Dermis microvascular lymphatic vessel endothelial cell (primary cell): ENCODE measurements around the gene RAC3. TPM values are rescaled to one million over a fixed set of nuclear protein-coding genes. Genes with fewer than 3 reads are reported as not detected.

Source experiments
- DNase-seq, 2 donors: peaks; one replicate each; pipeline versions ENCODE4 v3.0.0 to v3.0.0-alpha.2; 2010; ENCODE audit warnings: low read depth in 2 of 2
- total RNA-seq: library from RNA; depleted of rRNA; stranded (reverse); fragments of >200 nt; gene quantifications from 2 replicates; pipeline ENCODE4 v1.2.1, GENCODE V29; 2014

The RAC3 gene
- total RNA-seq, 1 donor from 2014 or later = 14.5 TPM

GRCh38 chr17:82012261-82012639 lies 19.2 kb upstream of the RAC3 start:
- no peak for DNase-seq

DNA sequence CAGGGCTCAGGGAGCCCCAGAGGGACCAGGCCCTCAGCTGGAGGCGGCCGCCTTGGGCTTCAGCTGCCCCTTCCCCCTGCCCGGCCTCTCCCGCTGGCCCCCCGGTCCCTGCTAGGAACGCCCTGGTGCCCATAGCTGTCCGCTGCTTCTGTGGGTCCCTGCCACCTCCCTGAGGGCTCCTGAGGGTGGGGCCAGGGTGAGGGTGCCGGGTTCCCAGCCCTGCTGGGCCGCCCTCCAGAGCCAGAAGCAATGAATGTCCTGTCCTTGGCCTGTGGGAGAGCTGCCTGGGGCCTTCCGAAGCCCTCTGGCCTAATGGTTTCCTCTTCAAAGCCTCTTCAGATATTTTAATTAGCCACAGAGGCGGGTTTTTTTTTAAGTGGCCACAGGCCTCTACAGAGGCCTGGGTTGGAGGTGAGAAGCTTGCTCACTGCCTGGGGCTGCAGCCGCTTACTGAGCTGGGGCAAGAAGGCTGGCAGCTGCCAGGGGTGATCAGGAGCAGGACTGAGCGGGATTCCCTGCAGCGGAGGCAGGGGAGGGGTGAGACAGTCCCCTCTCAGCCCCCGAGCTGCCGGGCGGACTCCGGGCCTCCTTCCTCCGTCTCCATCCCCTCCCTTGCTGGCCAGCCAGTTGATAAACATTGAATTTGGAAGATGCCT lies 18.7 kb upstream of the RAC3 start:
- no peak for DNase-seq

- no peak for DNase-seq
These were observed 18.1 kb upstream of the RAC3 start for GRCh38 chr17:82013341-82013740.

GRCh38 chr17:82013772-82014321 lies 17.6 kb upstream of the RAC3 start:
- DNase-seq = no peak

- no peak for DNase-seq
These were observed 17.0 kb upstream of the RAC3 start for GRCh38 chr17:82014432-82014831.

- no peak for DNase-seq
These were observed 16.5 kb upstream of the RAC3 start for GRCh38 chr17:82014971-82015310.

DNA sequence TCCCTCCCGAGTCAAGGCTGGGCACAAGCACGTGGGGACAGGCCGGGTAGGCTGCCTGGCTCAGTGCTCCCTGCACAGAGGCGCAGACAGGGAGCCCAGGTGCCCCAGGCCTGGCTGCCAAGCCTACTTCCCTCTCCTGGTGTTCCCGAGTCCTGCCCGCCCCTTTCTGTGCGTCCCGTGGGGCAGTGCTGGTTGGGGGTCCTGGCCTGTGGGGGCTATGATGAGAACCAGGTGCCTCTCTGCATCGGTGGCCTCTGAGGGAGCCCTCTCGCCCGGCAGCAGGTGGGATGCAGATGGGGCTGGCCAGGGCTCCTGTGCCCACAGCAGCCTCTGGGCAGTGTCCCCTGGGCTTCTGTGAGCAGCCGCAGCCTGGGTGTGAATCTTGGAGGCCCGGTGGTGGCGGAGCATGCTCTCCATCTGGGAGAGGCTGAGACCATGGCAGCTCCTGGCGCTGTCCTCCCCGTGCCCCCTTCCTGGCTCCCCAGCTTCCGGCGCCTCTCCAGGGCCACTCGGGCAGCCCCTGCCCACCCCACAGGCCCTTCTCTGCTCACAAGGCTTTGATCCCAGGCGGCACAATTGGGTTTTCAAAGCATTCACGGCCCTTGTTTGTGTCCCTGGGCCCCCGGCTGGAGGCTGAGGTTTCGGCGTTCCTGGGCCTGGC lies 16.0 kb upstream of the RAC3 start:
- no peak for DNase-seq

DNA sequence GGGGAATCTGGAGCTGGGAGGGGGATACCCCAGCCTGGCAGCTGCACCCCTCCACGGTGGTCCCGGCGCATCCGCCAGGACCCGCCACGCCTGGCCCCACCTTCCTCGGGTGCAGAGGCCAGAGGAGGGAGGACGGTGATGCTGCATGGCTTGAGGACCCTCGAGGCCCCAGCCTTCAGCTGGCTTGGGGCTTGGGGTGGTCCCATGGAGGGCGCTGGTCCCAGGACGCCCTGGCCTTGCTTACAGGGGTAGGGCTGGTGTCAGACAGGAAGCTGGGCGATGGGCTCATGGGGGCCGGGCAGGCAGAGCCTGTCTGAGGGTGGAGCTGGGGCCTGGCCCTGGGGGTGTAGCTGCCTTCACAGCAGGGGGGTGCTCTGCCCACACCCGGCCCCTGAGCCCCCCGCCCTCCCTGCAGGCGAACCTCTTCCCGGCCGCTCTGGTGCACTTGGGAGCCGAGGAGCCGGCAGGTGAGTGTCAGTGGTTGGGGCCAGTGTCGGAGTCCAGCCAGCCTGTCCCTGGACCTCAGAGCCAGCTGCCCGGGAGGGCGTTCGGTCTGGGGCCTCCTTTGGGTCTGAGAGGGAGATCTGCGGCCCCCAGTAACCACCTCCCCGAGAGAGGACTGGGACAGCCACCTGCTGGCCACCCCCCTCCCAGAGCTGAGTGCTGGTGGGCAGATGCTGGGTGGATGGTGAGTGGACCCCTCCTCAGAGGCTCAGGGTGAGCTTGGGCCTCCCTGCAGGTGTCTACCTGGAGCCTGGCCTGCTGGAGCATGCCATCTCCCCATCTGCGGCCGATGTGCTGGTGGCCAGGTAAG lies 15.2 kb upstream of the RAC3 start:
- no peak for DNase-seq

DNA sequence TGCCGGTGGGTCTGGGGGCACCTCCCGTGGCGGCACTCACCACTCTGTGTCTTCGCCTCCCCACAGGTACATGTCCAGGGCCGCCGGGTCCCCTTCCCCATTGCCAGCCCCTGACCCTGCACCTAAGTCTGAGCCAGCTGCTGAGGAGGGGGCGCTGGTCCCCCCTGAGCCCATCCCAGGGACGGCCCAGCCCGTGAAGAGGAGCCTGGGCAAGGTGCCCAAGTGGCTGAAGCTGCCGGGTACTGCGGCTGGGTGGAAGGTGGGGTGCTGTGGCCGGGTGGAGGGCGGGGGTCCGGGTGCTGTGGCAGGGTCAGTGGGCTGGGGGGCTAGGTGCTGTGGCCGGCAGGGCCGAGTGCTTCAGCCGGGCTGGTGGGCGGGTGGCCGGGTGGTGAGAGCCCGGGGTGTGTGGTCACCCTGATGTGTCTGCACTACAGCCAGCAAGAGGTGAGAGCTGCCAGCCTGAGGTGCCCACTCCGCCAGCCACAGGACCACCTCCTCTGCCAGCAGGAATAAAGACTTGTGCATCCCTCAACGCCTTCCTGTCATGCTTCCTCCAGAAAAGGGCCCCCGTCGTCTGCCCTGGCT lies 14.5 kb upstream of the RAC3 start:
- DNase-seq = no peak

DNA sequence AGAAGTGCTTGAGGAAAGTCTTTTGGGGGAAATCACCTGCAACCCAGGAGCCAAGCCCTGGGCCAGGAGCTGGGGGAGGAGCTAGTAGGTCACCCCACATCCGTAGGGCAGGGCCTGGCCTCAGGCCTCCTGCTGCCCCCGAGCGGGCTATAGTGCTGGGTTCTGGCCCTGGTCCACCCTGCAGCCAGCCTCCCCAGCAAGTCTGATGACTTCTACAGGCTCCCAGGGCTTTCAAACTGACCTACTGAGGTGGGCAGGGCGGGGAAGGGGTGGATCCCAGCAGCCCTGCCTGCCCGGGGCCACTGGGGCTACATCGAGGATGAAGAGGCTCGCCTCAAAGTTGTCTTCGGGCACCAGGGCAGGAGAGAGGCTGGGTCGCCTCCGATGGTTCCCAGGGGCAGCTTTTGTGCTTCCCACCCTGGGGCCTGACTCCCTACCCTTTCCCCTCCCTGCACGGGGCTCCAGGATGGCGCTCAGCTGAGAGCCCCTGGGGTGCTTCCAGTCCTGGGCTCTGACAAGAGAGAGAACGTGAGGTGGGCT lies 13.8 kb upstream of the RAC3 start:
- DNase-seq = no peak

GRCh38 chr17:82018152-82018988 lies 13.1 kb upstream of the RAC3 start:
- DNase-seq = no peak

DNA sequence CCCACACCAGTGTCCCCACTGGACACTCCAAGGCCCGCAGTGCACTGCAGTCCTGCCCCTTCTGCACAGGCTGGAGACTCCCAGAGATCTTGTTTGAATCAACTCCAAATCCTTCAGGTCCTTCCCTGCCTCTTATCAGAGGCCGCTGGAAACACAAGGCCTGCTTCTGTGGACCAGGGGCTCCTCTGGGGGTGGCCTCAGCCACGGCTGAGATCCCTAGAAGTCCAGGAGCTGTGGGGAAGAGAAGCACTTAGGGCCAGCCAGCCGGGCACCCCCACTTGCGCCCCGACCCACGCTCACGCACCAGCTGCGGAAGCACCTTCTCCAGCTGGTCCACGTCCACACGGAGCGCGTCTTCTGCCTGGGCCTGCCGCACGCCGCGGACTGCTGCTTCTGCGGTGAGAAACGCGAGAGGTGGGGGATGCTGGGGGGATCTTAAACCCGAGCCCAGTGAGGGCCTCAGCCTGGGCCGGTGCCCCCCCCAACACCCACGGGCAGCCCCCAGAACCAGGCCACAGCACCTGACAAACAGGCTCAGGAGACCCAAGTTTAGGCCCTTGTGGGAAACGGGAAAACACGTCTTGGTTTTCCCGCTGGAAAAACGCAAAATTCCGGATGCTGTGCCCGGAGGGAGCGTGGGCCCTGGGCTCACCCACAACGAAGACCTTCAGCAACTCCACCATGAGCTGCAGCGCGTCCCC lies 12.3 kb upstream of the RAC3 start:
- no peak for DNase-seq

GRCh38 chr17:82019690-82020571 lies 11.5 kb upstream of the RAC3 start:
- peak in 1 of 2 donors; percentile 60 for DNase-seq

- no peak for DNase-seq
These were observed 10.8 kb upstream of the RAC3 start for GRCh38 chr17:82020572-82021106.

DNA sequence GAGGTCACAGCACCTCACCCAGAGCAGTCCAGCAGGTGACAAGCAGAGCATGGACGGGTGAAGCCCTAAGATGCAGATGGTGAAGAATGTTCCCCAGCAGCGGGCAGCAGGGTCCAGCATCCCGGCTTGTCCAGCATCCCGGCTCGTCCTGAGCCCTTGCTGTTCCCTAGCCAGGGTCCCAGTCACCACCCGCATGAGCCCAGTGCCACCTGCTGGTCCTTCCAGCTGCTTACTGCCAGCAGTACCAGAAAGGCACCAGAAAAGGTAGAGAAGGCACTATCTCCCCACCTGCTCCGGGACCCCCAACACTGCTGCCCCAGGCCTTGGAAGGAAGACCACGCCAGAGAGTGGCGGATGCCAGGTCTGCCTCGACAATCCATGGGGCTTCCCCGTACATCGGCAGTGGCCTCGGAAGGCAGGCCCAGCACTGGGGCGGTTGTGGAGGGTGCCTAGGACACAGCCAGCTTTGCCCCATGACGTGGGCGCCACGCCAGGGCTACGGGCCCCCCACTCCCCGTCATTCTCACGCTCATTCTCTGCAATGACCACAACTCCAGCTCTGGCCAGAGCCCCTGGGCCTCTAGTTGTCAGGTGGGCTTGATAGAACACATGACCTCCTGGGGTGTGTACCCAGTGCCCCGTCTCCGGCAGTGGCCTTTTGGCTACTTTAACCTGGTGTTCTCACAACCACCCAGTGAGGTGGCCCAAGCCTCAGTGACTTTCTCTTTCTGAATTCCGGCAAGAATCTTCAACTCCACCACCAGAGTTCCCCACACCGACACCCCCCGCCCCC lies 10.2 kb upstream of the RAC3 start:
- peak; percentile 68 to 78 for DNase-seq

DNA sequence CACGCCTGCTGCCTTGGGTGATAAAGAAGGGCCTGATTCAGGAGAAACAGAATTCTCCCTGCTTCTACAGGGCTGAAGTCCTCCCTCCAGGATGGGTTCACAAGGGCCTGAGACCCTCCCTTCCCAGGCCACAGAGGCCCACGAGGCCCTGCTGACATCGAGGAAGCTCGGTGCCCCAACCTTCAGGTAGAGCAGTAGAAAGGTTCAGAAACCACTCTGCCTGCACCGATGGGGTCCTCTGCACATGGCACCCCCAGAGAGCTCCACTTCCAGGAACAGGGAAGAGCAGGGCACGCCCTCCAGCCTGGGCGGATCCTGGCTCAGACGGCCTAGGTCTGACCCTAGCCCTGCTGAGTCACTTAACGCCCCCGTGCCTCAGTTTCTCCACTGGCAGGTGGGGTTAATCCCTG lies 9.6 kb upstream of the RAC3 start:
- no peak for DNase-seq

DNA sequence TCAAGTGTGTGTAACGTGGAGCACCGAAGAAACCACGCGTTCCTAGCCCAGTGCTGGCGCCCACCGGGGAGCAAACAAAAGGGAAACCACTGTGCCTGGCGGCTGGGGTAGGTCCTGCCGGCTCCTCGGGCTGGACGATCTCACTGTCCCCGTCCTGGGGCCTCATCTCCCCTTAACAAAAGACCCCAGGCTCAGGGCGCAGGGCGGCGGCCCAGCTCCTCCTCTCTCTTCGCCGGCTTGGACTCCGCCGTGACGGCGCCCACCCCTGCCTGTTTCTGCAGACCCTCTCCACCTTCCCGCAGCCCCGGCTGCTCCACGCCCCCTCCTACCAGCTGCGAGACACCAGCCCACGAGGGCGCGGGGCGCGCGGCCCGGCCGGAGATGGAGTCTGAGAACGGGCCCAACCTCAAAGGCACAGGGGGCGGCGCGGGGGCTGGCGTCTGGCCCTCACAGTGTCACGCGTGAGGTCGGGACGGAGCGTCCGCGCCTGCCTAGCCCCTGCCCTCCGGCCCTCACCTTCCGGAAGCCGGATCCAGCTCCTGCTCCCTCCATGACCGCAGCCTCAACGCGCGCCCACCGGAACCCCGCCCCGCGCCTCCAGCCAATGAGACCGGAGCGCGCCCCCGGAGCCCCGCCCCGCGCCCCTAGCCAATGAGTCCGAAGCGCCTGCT lies 9.0 kb upstream of the RAC3 start, which contains the start of gene CENPX:
Gene CENPX (minus strand): TSS at position 569 of the 671 bp plus-strand sequence. CDS start 17 bp downstream, at position 552.
- DNase-seq = peak in 1 of 2 donors; percentile 12
